ENCODE results near the gene LCN6.
"Not testable (repeated sequence)": the region's sequence is repeated elsewhere in the genome, so short reads cannot be mapped to it uniquely, and the experiment has no call there.

LCN6 gene

DNA sequence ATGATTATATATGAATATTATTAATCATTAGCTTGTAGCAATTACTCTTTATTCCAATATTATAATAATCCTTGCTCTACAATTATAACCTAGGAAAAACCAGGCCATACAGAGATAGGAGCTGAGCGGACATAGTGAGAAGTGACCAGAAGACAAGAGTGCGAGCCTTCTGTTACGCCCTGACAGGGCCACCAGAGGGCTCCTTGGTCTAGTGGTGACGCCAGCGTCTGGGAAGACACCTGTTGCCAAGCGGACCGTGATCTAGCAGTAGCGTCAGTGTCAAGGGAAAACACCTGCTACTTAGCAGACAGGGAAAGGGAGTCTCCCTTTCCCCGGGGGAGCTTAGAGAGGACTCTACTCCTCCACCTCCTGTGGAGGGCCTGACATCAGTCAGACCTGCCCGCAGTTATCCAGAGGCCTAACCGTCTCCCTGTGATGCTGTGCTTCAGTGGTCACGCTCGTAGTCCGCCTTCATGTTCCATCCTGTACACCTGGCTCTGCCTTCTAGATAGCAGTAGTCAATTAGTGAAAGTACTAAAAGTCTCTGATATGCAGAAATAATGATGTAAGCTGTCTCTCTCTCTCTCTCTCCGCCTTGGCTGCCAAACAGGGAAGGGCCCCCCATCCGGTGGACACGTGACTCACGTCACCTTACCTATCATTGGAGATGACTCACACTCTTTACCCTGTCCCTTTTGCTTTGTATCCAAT is 18.2 kb upstream of the LCN6 start:
- not testable (repeated sequence) for H3K4me3 ChIP-seq (ENCODE audit: control insufficient read depth, low read depth, low read length)
- peak; percentile 25 for TF ChIP-seq CTCF (conservative IDR thresholded peaks at IDR 0.05; ENCODE audit: control insufficient read depth, insufficient read depth, low read depth, low read length)
- peak; percentile 60 for DNase-seq (ENCODE audit: low read depth)

GRCh38 chr9:136765745-136766409 is 17.6 kb upstream of the LCN6 start:
- not testable (repeated sequence) for H3K4me3 ChIP-seq (ENCODE audit: control insufficient read depth, low read depth, low read length); DNase-seq (ENCODE audit: low read depth)

- no peak overlapping the region for H3K4me3 ChIP-seq (ENCODE audit: control insufficient read depth, low read depth, low read length)
- no peak for TF ChIP-seq CTCF (conservative IDR thresholded peaks at IDR 0.05; ENCODE audit: control insufficient read depth, insufficient read depth, low read depth, low read length)
- no peak for DNase-seq (ENCODE audit: low read depth)
Measured at GRCh38 chr9:136765041-136765440, 16.7 kb upstream of the LCN6 start.

DNA sequence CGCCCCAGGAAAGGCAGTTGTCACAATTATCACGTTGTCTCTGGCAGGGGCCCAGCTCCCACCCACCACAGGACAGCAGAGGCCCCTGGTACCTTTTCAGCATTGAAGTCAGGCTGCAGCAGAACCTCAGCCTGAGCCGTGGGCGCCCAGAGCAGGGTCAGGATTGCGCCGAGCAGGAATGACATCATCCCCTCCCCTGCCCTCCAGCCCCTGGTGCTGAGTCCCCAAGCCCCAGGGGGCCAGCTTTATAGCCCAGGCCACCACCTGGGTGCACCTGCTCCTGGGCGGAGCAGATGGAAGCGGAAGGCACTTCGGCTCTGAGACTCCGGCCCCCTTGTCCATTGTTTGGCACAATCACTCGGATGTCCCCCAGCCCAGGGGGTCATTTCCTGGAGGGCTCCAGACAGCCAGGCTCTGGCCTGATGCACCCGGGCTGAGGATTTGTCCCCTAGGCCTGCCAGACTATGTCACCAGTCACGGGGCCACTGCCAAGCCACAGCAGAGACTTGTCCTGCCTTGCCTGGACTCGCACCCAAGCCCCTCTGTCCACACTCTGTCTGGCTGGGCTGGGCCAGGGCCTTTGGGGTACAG is 16.1 kb upstream of the LCN6 start, which contains the start of gene LCN15:
Gene LCN15, minus strand, starts transcription at position 218 of the 591 bp plus-strand sequence. Its CDS starts 30 bp downstream, at position 188.
- DNase-seq (ENCODE audit: low read depth), result no peak
- TF ChIP-seq CTCF (conservative IDR thresholded peaks at IDR 0.05; ENCODE audit: control insufficient read depth, insufficient read depth, low read depth, low read length), result no peak
- H3K4me3 ChIP-seq (ENCODE audit: control insufficient read depth, low read depth, low read length), result no peak within 1 kb of the TSS

- no peak for TF ChIP-seq CTCF (conservative IDR thresholded peaks at IDR 0.05; ENCODE audit: control insufficient read depth, insufficient read depth, low read depth, low read length)
- H3K4me3 ChIP-seq (ENCODE audit: control insufficient read depth, low read depth, low read length), result no peak overlapping the region
- no peak for DNase-seq (ENCODE audit: low read depth)
Measured at GRCh38 chr9:136763649-136764035, 15.3 kb upstream of the LCN6 start.

DNA sequence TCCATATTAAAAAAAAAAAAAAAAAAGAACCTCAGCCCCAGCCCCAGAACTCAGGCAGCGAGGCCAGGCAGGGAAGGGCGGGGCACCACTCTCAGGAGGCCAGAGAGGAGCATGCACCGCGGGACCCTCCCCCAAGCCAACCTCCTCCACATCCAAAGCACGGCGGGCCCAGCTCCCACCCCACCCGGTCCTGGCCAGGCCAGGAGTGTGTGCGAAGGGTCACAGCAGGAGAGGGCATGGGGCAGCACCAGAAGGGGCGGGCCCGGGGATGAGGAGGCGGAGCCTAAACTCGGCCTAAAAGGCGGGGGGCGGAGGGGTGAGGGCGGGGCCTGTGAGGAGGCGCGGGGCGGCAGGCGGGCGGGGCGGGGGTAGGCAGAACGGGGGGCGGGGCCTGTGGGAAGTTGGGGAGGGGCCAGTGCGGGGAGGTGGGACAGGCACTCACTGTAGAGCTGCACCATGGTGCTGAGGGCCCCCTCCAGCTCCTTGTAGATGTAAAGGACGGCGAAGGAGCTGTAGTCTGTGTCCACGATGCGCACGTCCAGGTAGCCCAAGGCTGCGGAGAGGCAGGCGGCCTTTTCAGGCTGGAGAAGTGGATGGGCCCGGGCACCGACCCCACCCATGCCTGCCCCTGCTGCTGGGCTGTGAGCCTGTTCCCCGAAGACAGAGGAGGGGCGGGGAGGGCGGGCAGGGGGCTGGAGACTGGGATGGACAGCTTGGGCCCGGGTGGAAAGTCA is 14.8 kb upstream of the LCN6 start:
- no peak for TF ChIP-seq CTCF (conservative IDR thresholded peaks at IDR 0.05; ENCODE audit: control insufficient read depth, insufficient read depth, low read depth, low read length)
- no peak overlapping the region for H3K4me3 ChIP-seq (ENCODE audit: control insufficient read depth, low read depth, low read length)
- DNase-seq (ENCODE audit: low read depth), result peak; percentile 17

Data from fibroblast of mammary gland (primary cell).